Activated T-cell treated with anti-CD3 and anti-CD28 coated beads, Interleukin-2, amount 50 U/mL, for 24 hours (primary cell): ENCODE measurements around the gene HELB.
A peak's percentile ranks its signal among the peaks of the same experiment; 100 is the strongest.

Source experiments
- DNase-seq: peaks from one replicate; pipeline ENCODE4 v3.0.0-alpha.2; 2020
- H3K27ac Mint-ChIP-seq: 2 replicates; pipeline ENCODE4 v1.8.0; 2020; ENCODE audit warnings: mild to moderate bottlenecking, mixed read lengths
- H3K27me3 Mint-ChIP-seq: 2 replicates; pipeline ENCODE4 v1.8.0; 2020; ENCODE audit warnings: mixed read lengths
- H3K36me3 Mint-ChIP-seq: 2 replicates; pipeline ENCODE4 v1.8.0; 2020; ENCODE audit warnings: low read depth, mixed read lengths
- H3K4me1 Mint-ChIP-seq: 2 replicates; pipeline ENCODE4 v1.8.0; 2020; ENCODE audit warnings: low read depth, mixed read lengths
- H3K4me3 Mint-ChIP-seq: 2 replicates; pipeline ENCODE4 v1.8.0; 2020; ENCODE audit warnings: mild to moderate bottlenecking, moderate library complexity, mixed read lengths
- H3K9me3 Mint-ChIP-seq: 2 replicates; pipeline ENCODE4 v1.8.0; 2020; ENCODE audit warnings: mixed read lengths

Gene HELB

GRCh38 chr12:66361703-66362102 is 59.4 kb downstream of the HELB start:
- Mint-ChIP-seq H3K27me3 (no peaks in the 10 kb centered on the region), H3K4me1 (no peaks in the 10 kb centered on the region), H3K27ac (peak overlapping the region; percentile 33), H3K36me3 (peaks cover 12% of the 10 kb centered on the region), H3K9me3 (no peaks in the 10 kb centered on the region), H3K4me3 (no peak overlapping the region)
- DNase-seq = no peak

GRCh38 chr12:66365718-66366490 is 63.6 kb downstream of the HELB start:
- Mint-ChIP-seq H3K36me3 (peaks cover 17% of the 10 kb centered on the region), H3K27me3 (no peaks in the 10 kb centered on the region), H3K4me1 (no peaks in the 10 kb centered on the region), H3K27ac (no peak overlapping the region), H3K9me3 (no peaks in the 10 kb centered on the region), H3K4me3 (no peak overlapping the region)
- no peak for DNase-seq

GRCh38 chr12:66367015-66367667 is 64.8 kb downstream of the HELB start:
- H3K36me3 Mint-ChIP-seq = peaks cover 17% of the 10 kb centered on the region

GRCh38 chr12:66371982-66372381 is 69.7 kb downstream of the HELB start:
- Mint-ChIP-seq H3K27me3 (no peaks in the 10 kb centered on the region), H3K4me1 (no peaks in the 10 kb centered on the region), H3K4me3 (no peak overlapping the region), H3K9me3 (no peaks in the 10 kb centered on the region), H3K36me3 (peaks cover 16% of the 10 kb centered on the region), H3K27ac (no peak overlapping the region)
- no peak for DNase-seq

More at GRCh38 chr12:66367015-66367667, 64.8 kb downstream of the HELB start:
- no peak for DNase-seq
- no peak overlapping the region for H3K4me3 Mint-ChIP-seq
- H3K27me3 Mint-ChIP-seq = no peaks in the 10 kb centered on the region
- H3K4me1 Mint-ChIP-seq = no peaks in the 10 kb centered on the region
- no peaks in the 10 kb centered on the region for H3K9me3 Mint-ChIP-seq
- H3K27ac Mint-ChIP-seq = no peak overlapping the region

GRCh38 chr12:66375560-66375959 is 73.3 kb downstream of the HELB start:
- no peak overlapping the region for H3K27ac Mint-ChIP-seq
- H3K4me1 Mint-ChIP-seq = no peaks in the 10 kb centered on the region
- H3K36me3 Mint-ChIP-seq = peaks cover 12% of the 10 kb centered on the region
- no peaks in the 10 kb centered on the region for H3K27me3 Mint-ChIP-seq
- no peak for DNase-seq
- no peak overlapping the region for H3K4me3 Mint-ChIP-seq
- H3K9me3 Mint-ChIP-seq = no peaks in the 10 kb centered on the region

GRCh38 chr12:66379616-66380015 is 77.3 kb downstream of the HELB start:
- DNase-seq = no peak
- Mint-ChIP-seq H3K27ac (no peak overlapping the region), H3K9me3 (no peaks in the 10 kb centered on the region), H3K4me1 (no peaks in the 10 kb centered on the region), H3K36me3 (peaks cover 6% of the 10 kb centered on the region), H3K4me3 (no peak overlapping the region), H3K27me3 (no peaks in the 10 kb centered on the region)

- Mint-ChIP-seq H3K36me3 (peaks cover 6% of the 10 kb centered on the region), H3K9me3 (no peaks in the 10 kb centered on the region), H3K27me3 (no peaks in the 10 kb centered on the region), H3K4me3 (no peak overlapping the region), H3K27ac (no peak overlapping the region), H3K4me1 (no peaks in the 10 kb centered on the region)
- DNase-seq = no peak
Measured at GRCh38 chr12:66380769-66381535, 78.7 kb downstream of the HELB start.

- DNase-seq = no peak
- H3K4me1 Mint-ChIP-seq = no peaks in the 10 kb centered on the region
- H3K27ac Mint-ChIP-seq = no peak overlapping the region
- no peak overlapping the region for H3K4me3 Mint-ChIP-seq
- no peaks in the 10 kb centered on the region for H3K36me3 Mint-ChIP-seq
- H3K27me3 Mint-ChIP-seq = peaks cover 8% of the 10 kb centered on the region
- no peaks in the 10 kb centered on the region for H3K9me3 Mint-ChIP-seq
Measured at GRCh38 chr12:66387117-66387516, 84.8 kb downstream of the HELB start.
